Measurements from ENCODE around the gene POU4F3.

DNA sequence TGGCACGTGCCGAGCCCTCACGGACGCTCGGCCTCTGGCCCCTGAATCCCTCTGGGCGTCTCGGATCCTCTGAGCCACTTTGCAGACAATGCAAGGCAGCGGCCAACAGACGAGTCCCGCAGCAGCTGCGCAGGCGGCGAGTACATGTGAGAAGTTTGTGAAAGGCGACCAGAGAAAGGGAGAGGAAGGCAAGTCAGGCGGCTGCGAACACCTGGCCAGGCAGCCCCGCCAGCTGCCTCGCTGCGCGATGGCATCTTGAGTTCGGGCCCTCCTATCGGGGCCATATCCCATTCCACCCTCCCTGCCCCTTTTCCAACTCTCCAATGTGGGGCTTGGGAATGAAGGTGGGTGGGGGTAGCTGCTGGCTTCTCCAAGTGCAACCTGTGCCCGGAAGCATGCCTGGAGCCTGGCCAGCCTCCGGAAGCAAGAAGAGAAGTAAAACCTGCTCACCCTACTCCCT, 4.5 kb upstream of the POU4F3 start:
- TF ChIP-seq, protein P1, sequence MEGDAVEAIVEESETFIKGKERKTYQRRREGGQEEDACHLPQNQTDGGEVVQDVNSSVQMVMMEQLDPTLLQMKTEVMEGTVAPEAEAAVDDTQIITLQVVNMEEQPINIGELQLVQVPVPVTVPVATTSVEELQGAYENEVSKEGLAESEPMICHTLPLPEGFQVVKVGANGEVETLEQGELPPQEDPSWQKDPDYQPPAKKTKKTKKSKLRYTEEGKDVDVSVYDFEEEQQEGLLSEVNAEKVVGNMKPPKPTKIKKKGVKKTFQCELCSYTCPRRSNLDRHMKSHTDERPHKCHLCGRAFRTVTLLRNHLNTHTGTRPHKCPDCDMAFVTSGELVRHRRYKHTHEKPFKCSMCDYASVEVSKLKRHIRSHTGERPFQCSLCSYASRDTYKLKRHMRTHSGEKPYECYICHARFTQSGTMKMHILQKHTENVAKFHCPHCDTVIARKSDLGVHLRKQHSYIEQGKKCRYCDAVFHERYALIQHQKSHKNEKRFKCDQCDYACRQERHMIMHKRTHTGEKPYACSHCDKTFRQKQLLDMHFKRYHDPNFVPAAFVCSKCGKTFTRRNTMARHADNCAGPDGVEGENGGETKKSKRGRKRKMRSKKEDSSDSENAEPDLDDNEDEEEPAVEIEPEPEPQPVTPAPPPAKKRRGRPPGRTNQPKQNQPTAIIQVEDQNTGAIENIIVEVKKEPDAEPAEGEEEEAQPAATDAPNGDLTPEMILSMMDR (IDR thresholded peaks at IDR 0.05; ENCODE audit: low read depth, low read length): no peak
- no peak for TF ChIP-seq EZH2phosphoT487 (IDR thresholded peaks at IDR 0.05; ENCODE audit: low read depth)
